ENCODE results near the gene GSDME.

DNA sequence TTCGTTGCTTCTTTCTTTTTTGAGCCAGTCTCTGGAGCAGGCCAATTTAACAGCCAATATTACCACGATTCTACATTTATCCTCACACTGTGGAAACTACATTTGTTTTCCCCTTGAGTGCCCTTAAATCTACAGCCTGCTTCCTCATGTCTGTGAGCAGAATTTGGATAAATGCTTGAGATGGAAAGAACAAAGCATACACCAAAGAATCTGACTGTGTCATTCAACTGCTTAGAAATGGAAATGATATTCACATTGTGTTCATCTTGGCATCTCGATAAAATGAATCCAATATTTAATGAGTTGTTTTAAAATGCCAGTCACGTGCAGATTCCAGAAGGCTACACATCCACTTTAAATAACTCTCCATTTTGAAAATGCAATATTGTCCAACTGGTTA lies 41.0 kb upstream of the GSDME start:
- TF ChIP-seq, protein P1, sequence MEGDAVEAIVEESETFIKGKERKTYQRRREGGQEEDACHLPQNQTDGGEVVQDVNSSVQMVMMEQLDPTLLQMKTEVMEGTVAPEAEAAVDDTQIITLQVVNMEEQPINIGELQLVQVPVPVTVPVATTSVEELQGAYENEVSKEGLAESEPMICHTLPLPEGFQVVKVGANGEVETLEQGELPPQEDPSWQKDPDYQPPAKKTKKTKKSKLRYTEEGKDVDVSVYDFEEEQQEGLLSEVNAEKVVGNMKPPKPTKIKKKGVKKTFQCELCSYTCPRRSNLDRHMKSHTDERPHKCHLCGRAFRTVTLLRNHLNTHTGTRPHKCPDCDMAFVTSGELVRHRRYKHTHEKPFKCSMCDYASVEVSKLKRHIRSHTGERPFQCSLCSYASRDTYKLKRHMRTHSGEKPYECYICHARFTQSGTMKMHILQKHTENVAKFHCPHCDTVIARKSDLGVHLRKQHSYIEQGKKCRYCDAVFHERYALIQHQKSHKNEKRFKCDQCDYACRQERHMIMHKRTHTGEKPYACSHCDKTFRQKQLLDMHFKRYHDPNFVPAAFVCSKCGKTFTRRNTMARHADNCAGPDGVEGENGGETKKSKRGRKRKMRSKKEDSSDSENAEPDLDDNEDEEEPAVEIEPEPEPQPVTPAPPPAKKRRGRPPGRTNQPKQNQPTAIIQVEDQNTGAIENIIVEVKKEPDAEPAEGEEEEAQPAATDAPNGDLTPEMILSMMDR (IDR thresholded peaks at IDR 0.05; ENCODE audit: insufficient read depth, low read length): no peak
- TF ChIP-seq POLR2AphosphoS5 (IDR thresholded peaks at IDR 0.05; ENCODE audit: low read depth): no peak

All from HL-60 (cell line).